ENCODE results near the gene ATXN7L1.

GRCh38 chr7:105831302-105831620 is 45.1 kb downstream of the ATXN7L1 start:
- TF ChIP-seq CTCF (IDR thresholded peaks at IDR 0.05) (no peak), POLR2A (IDR thresholded peaks at IDR 0.05) (no peak)

Measured in Peyer's patch (tissue), 4 donors.